CD14-positive monocyte (primary cell): ENCODE data around the gene CPT2. TPM values are rescaled to one million over a fixed set of nuclear protein-coding genes. Genes with fewer than 3 reads are reported as not detected.

Experiments
- DNase-seq, 3 donors: peaks; one replicate each; pipeline ENCODE4 v3.0.0-alpha.2; 2011 to 2022
- H2AFZ ChIP-seq: 2 replicates; pipeline ENCODE4 v1.6.0; 2012; ENCODE audit warnings: mild to moderate bottlenecking, low read depth, low read length, inconsistent platforms; ENCODE audit not compliant: insufficient read depth, poor library complexity, severe bottlenecking
- H3K27ac ChIP-seq, 2 donors: 1 replicate in 1 of 2; 2 replicates in 1 of 2; pipeline ENCODE4 v1.5.1; 2012 to 2013; ENCODE audit warnings: low read length in 2 of 2, control low read depth in 1 of 2, inconsistent platforms in 1 of 2, low read depth in 1 of 2, mild to moderate bottlenecking in 1 of 2
- H3K27me3 ChIP-seq, 2 donors: one replicate each; pipeline versions ENCODE4 v1.6.0 to v1.6.1; 2011 to 2013; ENCODE audit warnings: low read length in 2 of 2; ENCODE audit not compliant: control insufficient read depth in 2 of 2, insufficient read depth in 2 of 2
- H3K36me3 ChIP-seq, 2 donors: replicated peaks in 1 of 2; 1 replicate in 1 of 2; 2 replicates in 1 of 2; pipeline versions ENCODE4 v1.5.1 to v1.6.1; 2012 to 2013; ENCODE audit warnings: low read length in 2 of 2, control low read depth in 1 of 2, inconsistent platforms in 1 of 2, mild to moderate bottlenecking in 1 of 2; ENCODE audit not compliant: insufficient read depth in 2 of 2, control insufficient read depth in 1 of 2
- H3K4me1 ChIP-seq, 2 donors: 1 replicate in 1 of 2; 2 replicates in 1 of 2; pipeline versions ENCODE4 v1.5.1 to v1.6.1; 2012 to 2013; ENCODE audit warnings: low read length in 2 of 2, control low read depth in 1 of 2, inconsistent platforms in 1 of 2, mild to moderate bottlenecking in 1 of 2, moderate library complexity in 1 of 2; ENCODE audit not compliant: insufficient read depth in 2 of 2, control insufficient read depth in 1 of 2
- H3K4me2 ChIP-seq: replicated peaks from 2 replicates; pipeline ENCODE3; 2012; ENCODE audit warnings: low read length, moderate library complexity, mild to moderate bottlenecking; ENCODE audit not compliant: poor library complexity, severe bottlenecking; ENCODE audit errors: extremely low read depth
- H3K4me3 ChIP-seq, 3 experiments: fragments of 200-600 bp in 1 of 3; sonication (generic) in 1 of 3; replicated peaks in 1 of 3; 1 replicate in 2 of 3; 2 replicates in 1 of 3; pipeline ENCODE4 v1.5.1; 2011 to 2013; ENCODE audit warnings: low read length in 3 of 3, mild to moderate bottlenecking in 3 of 3, control low read depth in 2 of 3, low read depth in 2 of 3, inconsistent platforms in 1 of 3, moderate library complexity in 1 of 3
- H3K79me2 ChIP-seq: 2 replicates; pipeline ENCODE4 v1.6.0; 2012; ENCODE audit warnings: mild to moderate bottlenecking, control low read depth, inconsistent platforms, low read length, moderate library complexity; ENCODE audit not compliant: insufficient read depth
- H3K9ac ChIP-seq: 2 replicates; pipeline ENCODE4 v1.6.0; 2017; ENCODE audit warnings: low read length, mild to moderate bottlenecking; ENCODE audit not compliant: insufficient read depth, poor library complexity, severe bottlenecking
- H3K9me3 ChIP-seq, 2 donors: replicated peaks in 1 of 2; 1 replicate in 1 of 2; 2 replicates in 1 of 2; pipeline versions ENCODE4 v1.5.1 to v1.6.1; 2012 to 2013; ENCODE audit warnings: low read length in 2 of 2, control low read depth in 1 of 2; ENCODE audit not compliant: control insufficient read depth in 1 of 2, insufficient read depth in 1 of 2
- H4K20me1 ChIP-seq: 2 replicates; pipeline ENCODE4 v1.6.0; 2012; ENCODE audit warnings: mild to moderate bottlenecking, low read length, control low read depth, moderate library complexity; ENCODE audit not compliant: insufficient read depth
- H3K27ac Mint-ChIP-seq, 7 donors: one replicate each; pipeline ENCODE4 v1.8.0; 2020; ENCODE audit warnings: mild to moderate bottlenecking in 7 of 7, mixed read lengths in 7 of 7, moderate library complexity in 6 of 7, inconsistent platforms in 2 of 7
- H3K27me3 Mint-ChIP-seq, 3 donors: one replicate each; pipeline ENCODE4 v1.8.0; 2021 to 2022; ENCODE audit warnings: low read depth in 3 of 3, mild to moderate bottlenecking in 3 of 3, mixed read lengths in 3 of 3, moderate library complexity in 3 of 3, inconsistent platforms in 1 of 3
- H3K36me3 Mint-ChIP-seq, 2 donors: one replicate each; pipeline ENCODE4 v1.8.0; 2020; ENCODE audit warnings: mixed read lengths in 2 of 2, inconsistent platforms in 1 of 2, mild to moderate bottlenecking in 1 of 2
- H3K4me1 Mint-ChIP-seq: one replicate; pipeline ENCODE4 v1.8.0; 2020; ENCODE audit warnings: mild to moderate bottlenecking, mixed read lengths
- H3K4me3 Mint-ChIP-seq, 2 donors: one replicate each; pipeline ENCODE4 v1.8.0; 2020; ENCODE audit warnings: mild to moderate bottlenecking in 2 of 2, mixed read lengths in 2 of 2, moderate library complexity in 1 of 2
- H3K9me3 Mint-ChIP-seq, 7 donors: one replicate each; pipeline ENCODE4 v1.8.0; 2020 to 2022; ENCODE audit warnings: mixed read lengths in 7 of 7, mild to moderate bottlenecking in 6 of 7, moderate library complexity in 6 of 7, inconsistent platforms in 2 of 7
- CTCF ChIP-seq: fragments of 200-600 bp; IDR thresholded peaks from one replicate; pipeline ENCODE4 v1.8.0; 2022; ENCODE audit warnings: antibody characterized with exemption, mild to moderate bottlenecking
- WGBS: methylation state at CpG from one replicate; pipeline ENCODE4 v1.1.5; 2013; ENCODE audit warnings: missing lambda C conversion rate; ENCODE audit not compliant: insufficient coverage; 5-methylcytosine and 5-hydroxymethylcytosine counted together
- intact Hi-C, 2 donors: fragments of 100-400 bp; cut with micrococcal nuclease; formaldehyde crosslinking; loops; one replicate each; pipeline versions ENCODE4 v1.15.0 to v1.15.1; 2023
- polyA plus RNA-seq, 3 donors: library from polyadenylated mRNA; depleted of rRNA in 1 of 3; unstranded in 2 of 3; stranded (reverse) in 1 of 3; fragments of 300-500 nt in 2 of 3; fragments of >200 nt in 1 of 3; fragmentation: Illumina TruSeq in 2 of 3; gene quantifications; 1 replicate in 2 of 3; 2 replicates in 1 of 3; pipeline ENCODE4 v1.2.3, GENCODE V29; 2012 to 2021

Gene CPT2
- polyA plus RNA-seq, 3 donors = 7.6 to 29.6 (median 20.2) TPM

- Histone ChIP-seq H3K36me3 (no peaks in the 10 kb centered on the region), H3K27me3 (no peaks in the 10 kb centered on the region), H3K9me3 (peaks cover 0 to 1% of the 10 kb centered on the region in 2 donors), H4K20me1 (no peaks in the 10 kb centered on the region), H3K4me1 (no peaks in the 10 kb centered on the region), H3K27ac (no peak overlapping the region), H3K9ac (no peak overlapping the region), H3K4me2 (no peak overlapping the region), H2AFZ (no peak overlapping the region), H3K4me3 (no peak overlapping the region), H3K79me2 (no peaks in the 10 kb centered on the region)
- H3K27me3 Mint-ChIP-seq = peaks cover 0 to 9% (median 6%) of the 10 kb centered on the region in 3 donors
- H3K27ac Mint-ChIP-seq = no peak overlapping the region
- H3K9me3 Mint-ChIP-seq = no peaks in the 10 kb centered on the region
- WGBS = 100% methylated on average over 2 of the region's 2 CpGs
- no peak for TF ChIP-seq CTCF
- no peaks in the 10 kb centered on the region for H3K4me1 Mint-ChIP-seq
- no peak overlapping the region for H3K4me3 Mint-ChIP-seq
- no peaks in the 10 kb centered on the region for H3K36me3 Mint-ChIP-seq
- DNase-seq = no peak
- intact Hi-C loops = no loop called here
Measured at GRCh38 chr1:53180226-53180625, 16.4 kb upstream of the CPT2 start.

- H3K27me3 ChIP-seq = no peaks in the 10 kb centered on the region
- H3K79me2 ChIP-seq = no peaks in the 10 kb centered on the region
- Mint-ChIP-seq H3K9me3 (no peaks in the 10 kb centered on the region), H3K27ac (no peak overlapping the region), H3K4me3 (no peak overlapping the region), H3K27me3 (peaks cover 0 to 7% (median 6%) of the 10 kb centered on the region in 3 donors), H3K4me1 (no peaks in the 10 kb centered on the region), H3K36me3 (no peaks in the 10 kb centered on the region)
- peaks cover 0 to 6% of the 10 kb centered on the region in 2 donors for H3K9me3 ChIP-seq
- intact Hi-C loops = no loop called here
- H3K4me3 ChIP-seq = no peak overlapping the region
- WGBS = 100% methylated on average over 2 of the region's 5 CpGs
- no peak for TF ChIP-seq CTCF
- H3K36me3 ChIP-seq = no peaks in the 10 kb centered on the region
- H4K20me1 ChIP-seq = no peaks in the 10 kb centered on the region
- H3K9ac ChIP-seq = no peak overlapping the region
- no peaks in the 10 kb centered on the region for H3K4me1 ChIP-seq
- H3K4me2 ChIP-seq = no peak overlapping the region
- no peak for DNase-seq
- no peak overlapping the region for H3K27ac ChIP-seq
- no peak overlapping the region for H2AFZ ChIP-seq
Measured at GRCh38 chr1:53180951-53181350, 15.7 kb upstream of the CPT2 start.
